AG20443 (cell line): ENCODE data around the gene GARRE1.
A peak's percentile ranks its signal among the peaks of the same experiment; 100 is the strongest.
"Not testable (repeated sequence)": the region's sequence is repeated elsewhere in the genome, so short reads cannot be mapped to it uniquely, and the experiment has no call there.

Experiments
- DNase-seq: peaks from one replicate; pipeline ENCODE4 v3.0.0; 2012; ENCODE audit warnings: low spot score, mixed read lengths

The GARRE1 gene

DNA sequence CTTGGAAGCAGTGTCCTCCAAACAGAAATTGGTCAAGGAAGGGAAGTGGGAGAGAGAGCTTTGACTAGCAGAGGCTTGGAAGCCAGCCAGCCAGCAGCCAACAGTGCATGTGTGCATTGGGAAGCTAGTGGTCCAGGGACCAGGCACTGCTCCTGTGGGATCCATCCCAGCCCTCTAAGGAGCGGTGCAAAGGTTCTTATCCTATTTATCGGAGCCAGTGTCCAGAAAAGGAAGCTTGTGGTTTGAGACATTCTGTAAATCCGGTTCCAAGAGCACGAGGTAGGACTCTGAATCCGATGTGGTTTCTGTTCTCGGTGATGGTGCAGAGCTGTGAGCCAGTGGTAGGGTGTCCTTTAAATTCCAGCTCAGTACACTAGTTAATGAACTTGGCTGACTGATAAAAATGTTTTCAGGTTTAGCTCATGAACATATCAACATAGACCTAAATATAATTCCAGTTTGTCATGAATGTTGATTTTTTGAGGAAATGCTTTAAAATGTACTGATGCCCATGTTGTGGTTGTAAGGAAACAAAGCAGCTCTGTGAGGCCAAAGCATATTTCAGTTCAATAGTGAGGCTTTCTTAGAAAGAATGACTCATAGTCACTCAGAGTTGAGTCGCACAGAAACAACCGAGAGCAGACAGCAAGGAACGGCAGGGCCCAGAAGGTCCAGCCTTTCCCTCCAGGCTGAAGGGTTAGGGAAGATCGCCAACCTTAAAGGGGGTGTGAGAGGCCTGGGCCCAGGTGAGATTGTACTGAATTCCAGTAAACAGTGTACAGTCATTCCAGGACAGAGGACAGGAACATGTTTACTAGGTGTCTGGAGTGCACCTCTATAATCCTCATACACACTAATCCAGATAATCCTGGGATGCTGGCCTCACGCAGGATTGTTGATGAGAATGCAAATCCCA lies 21.5 kb upstream of the GARRE1 start:
- peak; percentile 87 for DNase-seq

DNA sequence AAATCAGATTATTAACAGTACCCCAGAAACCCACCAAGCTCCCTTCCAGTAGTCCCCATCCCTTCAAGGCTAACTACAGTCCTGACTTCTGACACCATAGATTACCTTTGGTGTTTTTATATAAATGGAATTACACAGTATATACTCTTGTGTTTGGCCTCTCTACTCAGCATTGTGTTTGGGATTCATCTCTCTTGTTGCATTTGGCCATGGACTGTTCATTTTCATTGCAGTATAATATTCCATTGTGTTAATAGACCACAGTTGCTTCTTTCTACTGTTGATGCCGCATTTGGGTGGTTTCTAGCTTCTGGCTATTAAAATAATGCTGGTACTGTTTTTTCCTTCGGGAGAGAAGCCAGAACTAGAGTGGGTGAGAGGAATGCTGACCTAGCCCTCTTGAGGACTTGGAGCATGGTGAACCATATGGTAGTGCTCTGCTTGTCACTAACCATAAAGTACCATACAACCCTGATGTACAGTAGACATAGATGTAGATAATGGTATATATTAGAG lies 18.9 kb upstream of the GARRE1 start:
- no peak for DNase-seq

DNA sequence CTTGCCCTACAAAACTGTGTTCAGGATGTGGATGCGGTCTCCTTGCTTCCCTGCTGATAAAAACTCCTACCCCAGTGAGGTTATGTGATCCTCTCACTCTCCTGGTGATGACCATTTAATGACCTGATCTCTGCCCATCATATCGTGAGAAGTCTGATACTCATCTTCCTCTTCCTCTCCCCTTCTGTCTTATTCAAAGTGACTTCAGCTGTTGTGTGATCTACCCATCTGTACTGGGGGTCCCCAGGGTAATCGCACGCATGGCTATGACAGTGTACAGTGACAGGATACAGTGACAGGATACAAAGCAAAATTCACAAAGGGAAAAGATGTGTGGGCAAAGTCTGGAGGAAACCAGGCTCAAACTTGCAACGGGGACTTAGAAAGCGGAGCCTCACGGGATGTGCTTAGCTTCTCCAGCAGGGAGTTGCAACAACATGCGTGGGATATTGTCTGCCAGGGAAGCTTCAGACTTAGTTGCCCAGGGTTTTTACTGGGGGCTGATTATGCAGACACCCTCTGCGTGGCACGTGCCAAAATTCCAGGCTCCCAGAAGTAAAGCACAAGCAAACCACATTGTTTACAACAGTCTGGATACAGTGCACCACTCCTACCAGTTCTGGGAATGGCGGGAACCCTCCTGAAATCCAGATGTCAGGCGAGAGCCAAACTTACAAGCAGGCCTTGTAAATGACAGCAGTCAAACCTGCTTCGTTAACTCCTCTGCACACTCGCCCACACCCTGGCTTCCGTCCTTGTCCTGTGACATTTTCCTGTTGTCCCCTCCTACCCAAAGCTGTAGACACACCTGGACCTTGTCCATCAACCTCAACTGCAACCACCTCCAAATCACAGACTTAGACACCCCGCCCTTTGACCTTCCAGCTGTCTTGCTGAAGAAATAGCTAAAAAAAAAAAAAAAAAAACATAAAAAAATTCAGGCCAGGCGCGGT lies 18.0 kb upstream of the GARRE1 start:
- peak; percentile 64 for DNase-seq

DNA sequence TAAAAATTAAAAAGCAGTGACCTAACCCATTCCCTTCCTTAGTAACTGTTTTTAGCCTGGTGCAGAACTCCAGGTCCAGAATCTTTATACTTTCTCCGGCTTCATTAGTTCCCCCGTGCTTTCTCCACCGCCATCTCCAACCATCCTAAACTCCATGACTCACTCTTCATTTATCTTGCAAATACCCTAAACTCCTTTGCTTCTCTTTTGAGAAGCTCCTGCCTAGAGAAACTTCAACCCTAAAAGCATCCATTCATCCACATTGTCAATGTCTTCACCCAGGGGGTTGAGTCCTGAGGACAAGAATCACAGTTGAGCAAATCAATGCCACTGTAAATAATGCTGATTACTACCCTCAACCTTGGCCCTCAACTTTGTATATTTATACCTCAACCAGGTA lies 17.1 kb upstream of the GARRE1 start:
- no peak for DNase-seq

DNA sequence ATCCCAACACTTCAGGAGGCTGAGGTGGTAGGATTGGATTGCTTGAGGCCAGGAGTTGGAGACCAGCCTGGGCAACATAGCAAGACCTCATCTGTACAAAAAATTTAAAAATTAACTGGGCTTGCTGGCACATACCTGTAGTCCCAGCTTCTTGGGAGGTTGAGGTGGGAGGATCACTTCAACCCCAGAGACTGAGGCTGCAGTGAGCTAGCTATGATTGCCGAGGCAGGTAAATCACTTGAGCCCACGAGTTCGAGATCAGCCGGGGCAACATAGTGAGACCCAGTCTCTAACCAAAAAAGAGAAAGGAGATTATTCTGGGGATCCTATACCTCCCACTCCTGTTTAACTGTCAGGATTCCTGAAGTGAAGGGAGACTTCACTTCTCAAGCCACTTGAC lies 16.4 kb upstream of the GARRE1 start:
- DNase-seq = no peak

DNA sequence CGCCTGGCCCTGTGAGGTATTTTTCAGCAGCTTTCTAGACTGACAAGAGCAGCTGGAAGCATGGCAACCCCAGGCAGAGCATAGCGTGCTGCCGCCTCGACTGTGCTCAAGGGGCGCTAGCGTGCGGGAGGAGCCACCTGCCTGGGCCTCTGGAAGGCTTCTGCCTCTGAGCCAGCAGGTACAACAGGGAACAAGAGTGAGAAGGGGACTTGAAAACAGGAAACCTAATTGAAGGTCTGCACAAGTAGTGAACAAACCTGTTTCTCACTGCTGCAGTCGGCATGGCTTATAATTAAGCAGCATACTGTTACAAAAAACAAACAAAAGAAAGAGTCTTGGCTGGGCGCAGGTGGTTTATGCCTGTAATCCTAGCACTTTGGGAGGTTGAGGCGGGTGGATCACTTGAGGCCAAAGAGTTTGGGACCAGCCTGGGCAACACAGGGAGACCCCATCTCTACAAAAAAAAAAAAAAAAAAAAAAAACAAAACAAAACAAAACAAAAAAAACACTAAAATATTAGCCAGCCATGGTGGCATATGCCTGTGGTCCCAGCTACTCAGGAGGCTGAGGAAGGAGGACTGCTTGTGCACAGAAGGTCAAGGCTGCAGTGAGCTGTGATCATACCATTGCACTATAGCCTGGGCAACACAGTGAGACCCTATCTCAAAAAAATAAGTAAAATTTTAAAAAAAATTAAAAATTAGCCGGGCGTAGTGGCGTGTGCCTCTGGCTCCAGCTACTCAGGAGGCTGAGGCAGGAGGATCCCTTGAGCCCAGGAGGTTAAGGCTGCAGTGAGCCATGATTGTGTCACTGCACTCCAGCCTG lies 12.6 kb upstream of the GARRE1 start:
- no peak for DNase-seq

DNA sequence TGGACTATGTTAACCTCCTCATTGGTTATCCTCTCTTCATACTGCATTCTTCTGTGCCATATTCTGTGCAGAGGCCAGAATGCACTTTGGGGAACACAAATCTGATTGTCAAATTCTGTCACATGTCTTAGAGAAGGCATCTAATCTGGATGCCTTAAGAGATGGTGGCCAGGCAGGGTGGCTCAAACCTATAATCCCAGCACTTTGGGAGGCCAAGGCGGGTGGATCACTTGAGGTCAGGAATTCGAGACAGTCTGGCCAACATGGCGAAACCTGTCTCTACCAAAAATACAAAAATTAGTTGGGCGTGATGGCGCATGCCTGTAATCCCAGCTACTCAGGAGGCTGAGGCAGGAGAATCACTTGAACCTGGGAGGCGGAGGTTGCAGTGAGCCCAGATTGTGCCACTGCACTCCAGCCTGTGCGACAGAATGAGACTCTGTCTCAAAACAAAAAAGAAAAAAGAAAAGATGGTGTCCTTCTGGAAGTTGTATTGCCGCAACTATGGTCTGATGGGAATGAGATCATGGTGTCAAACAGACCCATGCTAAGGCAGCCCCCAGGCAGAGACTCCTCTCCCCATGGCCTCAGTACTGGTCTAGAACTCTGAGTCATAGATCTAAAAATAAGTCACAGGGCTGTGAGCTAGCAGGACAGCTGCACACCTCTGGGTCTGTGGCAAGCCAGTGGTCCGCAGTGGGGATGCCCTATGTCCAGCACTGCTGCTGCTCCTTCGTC lies 11.0 kb upstream of the GARRE1 start:
- peak; percentile 31 for DNase-seq

DNA sequence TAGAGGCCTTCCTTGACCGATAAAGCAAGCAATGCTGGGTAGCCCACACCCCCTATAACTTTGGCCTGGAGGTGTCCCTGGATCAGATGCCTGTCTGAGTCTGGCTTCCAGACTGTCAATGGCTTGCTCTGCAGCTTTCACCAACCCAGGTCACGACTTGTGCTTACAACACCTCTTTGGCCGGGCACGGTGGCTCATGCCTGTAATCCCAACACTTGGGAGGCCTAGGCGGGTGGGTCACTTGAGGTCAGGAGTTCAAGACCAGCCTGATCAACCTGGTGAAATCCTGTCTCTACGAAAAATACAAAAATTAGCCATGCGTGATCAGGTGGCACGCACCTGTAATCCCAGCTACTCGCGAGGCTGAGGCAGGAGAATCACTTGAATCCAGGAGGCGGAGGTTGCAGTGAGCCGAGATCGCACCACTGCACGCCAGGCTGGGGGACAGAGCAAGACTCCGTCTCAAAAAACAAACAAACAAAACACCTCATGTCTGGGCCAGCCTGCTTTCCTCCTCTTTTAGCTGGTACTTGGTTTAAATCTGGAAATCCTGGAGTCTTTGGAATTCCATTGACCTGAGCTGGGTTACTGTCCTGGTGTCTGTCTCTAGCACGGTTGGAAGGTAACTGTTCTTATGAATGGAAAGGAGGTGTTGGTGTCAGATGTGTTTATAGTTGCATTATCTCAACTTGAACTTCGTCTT lies 10.3 kb upstream of the GARRE1 start:
- DNase-seq = no peak

DNA sequence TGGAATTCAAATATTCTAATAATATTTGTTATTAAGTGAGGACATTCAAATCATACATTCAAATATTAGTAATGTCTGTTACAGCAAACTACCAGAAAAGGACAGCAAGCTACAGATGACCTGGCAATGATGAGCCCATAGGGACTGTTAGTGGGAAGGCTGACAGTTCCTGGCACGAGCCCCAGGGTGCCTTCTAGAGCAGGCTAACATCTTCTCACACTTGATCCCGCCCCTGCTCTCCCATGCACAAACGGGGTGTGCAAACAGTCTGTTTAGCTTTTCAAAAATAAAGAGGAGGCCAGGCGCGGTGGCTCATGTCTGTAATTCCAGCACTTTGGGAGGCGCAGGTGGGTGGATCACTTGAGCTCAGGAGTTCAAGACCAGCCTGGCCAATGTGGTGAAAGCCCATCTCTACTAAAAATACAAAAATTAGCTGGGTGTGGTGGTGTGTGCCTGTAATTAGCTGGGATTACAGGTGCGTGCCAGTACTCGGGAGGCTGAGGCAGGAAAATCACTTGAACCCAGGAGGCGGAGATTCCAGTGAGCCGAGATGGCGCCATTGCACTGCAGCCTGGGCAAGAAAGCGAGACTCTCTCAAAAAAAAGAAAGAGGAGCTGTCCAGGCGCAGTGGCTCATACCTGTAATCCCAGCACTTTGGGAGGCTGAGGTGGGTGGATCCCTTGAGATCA lies 9.6 kb upstream of the GARRE1 start:
- no peak for DNase-seq

DNA sequence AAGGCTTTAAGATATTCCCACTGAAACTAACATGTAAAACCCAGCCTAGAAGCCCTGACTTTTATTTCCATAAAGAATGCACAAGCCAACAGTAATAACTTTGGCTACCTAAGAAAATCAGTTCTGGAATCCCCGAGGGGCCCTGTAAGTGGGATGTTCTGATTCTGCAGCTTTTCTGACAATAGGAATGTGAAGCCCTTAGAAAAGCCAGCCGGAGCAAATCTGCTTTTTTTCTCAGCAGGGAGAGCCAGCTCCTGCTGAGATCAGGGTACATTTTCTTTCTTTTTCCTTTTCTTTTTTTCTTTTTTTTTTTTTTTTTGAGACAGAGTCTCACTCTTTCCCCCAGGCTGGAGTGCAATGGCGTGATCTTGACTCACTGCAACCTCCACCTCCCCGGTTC lies 8.0 kb upstream of the GARRE1 start:
- no peak for DNase-seq

DNA sequence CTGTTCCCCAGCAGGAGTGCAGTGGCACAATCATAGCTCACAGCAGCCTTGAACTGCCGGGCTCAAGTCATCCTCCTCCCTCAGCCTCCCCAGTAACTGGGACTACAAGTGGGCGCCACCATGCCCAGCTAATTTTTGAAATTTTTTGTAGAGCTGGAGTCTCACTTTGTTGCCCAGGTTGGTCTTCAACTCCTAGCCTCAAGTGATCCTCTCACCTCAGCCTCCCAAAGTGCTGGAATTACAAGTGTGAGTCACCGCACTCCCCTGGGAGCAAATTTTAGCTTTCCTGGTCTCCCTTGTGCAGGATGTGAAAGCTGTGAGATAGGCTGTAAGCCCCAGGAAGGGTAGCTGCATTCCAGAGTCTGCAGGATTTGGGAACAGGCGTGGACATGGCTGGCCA lies 5.4 kb upstream of the GARRE1 start:
- no peak for DNase-seq

DNA sequence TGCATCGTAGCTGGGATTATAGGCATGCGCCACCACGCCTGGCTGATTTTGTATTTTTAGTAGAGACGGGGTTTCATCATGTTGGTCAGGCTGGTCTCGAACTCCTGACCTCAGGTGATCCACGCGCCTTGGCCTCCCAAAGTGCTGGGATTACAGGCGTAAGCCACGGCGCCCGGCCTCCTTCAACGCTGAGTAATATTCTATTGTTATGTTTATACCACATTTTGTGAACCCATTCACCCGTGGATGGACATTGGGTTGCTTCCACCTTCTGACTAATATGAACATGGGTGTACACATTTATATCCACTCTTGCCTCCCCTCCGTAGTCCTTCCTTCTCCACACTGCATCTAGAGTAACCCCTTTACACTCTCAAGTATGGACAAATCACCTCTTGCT lies 1.2 kb upstream of the GARRE1 start:
- not testable (repeated sequence) for DNase-seq

DNA sequence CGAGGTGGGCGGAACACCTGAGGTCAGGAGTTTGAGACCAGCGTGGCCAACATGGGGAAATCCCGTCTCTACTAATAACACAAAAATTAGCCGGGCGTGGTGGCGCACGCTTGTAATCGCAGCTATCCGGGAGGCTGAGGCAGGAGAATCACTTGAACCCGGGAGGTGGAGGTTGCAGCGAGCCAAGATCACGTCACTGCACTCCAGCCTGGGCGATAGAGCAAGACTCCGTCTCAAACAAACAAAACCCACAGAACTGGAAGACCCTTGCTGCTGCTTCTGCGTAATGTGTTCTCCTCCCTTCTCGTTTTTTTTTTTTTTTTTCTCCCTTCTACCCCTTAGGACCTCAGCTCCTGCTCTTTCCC lies 691 bp upstream of the GARRE1 start:
- not testable (repeated sequence) for DNase-seq

DNA sequence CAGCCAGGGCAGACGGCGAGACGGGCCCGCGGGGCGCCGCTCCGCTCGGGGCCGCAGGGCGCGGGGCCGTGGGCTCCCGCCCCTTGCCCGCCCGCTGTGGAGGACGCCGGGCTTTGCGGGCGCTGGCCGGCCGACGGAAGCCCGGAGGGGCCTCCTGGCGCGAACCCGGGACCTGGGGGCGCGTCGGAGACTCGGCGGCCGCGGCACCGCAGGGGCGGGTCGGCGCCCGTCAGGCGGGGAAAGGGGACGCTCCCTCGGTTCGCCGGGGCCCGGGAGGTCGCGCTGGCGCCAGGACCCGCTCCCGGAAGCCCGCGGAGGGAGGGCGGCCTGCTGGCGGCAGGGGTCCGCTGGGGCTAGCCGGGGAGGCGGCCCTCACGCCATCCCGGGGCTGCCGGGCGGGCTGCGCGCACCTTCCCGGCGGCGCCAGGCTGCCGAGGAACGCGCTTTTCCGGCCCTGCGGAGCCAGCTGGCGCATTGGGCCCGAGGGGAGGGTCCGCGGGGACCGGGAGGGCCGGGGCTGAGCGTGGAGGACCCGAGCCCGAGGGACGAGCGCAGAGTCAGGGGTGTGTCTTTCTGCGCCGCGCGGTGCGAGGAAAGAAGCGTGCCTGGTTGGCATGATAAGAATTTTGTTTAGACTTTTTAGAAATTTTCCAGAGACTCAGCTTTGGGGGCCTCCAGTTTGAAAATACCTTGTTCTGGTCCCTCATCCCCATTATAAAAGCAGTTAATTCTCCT lies 511 bp downstream of the GARRE1 start:
- DNase-seq = peak; percentile 63

DNA sequence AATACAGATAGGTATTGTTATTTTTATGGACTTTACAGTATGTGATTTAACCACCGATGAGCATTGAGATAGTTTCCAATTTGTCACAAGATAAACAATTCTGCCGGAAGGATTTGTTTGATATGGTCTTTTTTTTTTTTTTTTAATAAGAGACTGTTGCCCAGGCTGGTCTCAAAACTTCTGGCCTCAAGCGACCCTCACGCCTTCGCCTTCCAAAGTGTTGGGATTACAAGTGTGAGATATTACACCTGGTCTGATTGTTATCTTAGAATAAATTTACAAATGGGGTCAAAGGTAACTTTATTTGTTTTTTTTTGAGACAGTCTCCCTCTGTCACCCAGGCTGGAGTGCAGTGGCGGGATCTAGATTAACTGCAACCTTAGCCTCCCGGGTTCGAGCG lies 1.2 kb downstream of the GARRE1 start:
- no peak for DNase-seq

DNA sequence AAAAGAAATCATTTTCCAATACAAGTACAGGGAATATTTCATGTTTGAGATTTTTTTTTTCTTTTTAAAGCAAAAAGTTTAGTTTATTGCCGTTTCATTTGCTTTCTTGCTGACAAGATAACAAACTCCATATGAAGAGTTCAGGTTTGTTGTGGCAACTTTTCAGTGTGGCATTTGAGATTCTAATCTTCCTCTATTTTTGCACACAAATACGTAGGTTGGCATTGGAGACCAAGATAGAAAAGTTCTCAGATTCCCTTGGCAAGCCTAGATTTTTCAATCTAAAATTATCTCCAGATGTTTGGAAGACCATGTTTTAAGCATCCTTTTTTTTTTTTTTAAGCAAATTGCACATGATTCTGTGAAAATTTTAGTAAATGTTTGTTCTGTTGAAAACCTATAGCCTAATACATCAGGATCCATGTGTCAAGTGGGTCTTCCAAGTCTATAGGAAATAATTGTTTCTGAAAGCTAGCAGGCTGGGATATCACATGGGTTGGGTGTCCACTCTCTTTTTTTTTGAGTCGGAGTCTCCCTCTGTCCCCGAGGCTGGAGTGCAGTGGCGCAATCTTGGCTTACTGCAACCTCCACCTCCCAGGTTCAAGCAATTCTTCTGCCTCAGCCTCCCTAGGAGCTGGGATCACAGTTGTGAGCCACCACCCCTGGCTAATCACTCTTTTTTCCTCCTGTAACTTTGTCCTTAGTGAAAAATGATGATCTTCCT lies 2.6 kb downstream of the GARRE1 start:
- DNase-seq = no peak

DNA sequence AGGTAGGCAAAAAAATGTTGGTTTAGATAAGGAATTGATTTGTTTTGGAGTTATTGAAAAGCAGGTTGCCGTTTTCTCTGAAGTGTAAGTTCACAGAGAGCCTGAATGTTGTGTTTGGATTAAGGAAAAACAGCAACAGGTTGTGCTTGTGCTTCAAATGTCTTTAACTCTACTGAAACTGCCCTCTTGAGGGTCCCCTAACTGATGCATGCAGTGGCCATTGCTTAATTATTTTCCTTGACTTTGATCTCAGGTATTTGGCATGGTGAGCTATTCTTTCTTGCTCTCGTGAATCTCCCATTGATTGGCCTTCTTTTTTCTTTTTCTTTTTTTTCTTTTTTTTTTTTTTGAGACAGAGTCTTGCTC lies 3.2 kb downstream of the GARRE1 start:
- DNase-seq = no peak

DNA sequence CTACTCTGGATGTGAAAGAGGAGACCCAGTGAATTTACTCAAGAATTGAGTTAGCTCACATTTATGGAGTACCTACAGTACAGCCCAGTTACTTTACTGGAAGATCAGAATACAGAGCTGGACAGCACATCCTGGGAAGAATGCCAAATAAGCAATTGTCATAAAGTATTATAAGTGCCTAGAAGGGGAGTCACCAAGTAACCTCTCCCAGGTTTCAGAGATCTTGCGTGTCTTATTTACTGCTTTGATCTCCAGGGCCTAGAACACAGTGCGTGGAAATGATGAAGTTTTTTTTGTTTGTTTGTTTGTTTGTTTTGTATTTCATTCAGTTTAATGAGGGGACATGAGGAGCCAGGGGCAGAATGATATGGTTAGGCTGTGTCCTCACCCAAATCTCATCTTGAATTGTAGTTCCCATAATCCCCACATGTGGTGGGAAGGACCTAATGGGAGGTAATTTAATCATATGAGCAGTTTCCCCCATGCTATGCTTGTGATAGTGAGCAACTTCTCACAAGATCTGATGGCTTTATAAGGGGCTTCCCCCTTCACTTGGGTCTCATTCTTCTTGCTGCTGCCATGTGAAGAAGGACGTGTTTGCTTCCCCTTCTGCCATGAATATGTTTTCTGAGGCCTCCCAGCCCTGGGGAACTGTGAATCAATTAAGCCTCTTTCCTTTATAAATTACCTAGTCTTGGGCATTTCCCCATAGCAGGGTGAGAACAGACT lies 5.2 kb downstream of the GARRE1 start:
- DNase-seq = no peak
